ENCODE results near the gene ST3GAL5. TPM values are rescaled to one million over a fixed set of nuclear protein-coding genes. Genes with fewer than 3 reads are reported as not detected.
A peak's percentile ranks its signal among the peaks of the same experiment; 100 is the strongest.

The ST3GAL5 gene
- total RNA-seq, 3 donors from 2014 or later = 20.8 to 52.5 (median 29.5) TPM

GRCh38 chr2:85852152-85852840 is 36.5 kb downstream of the ST3GAL5 start:
- intact Hi-C loops (cut with DNase I; ENCODE audit: low total_unique reads) = no loop called here
- no peaks in the 10 kb centered on the region for H3K27me3 ChIP-seq
- TF ChIP-seq, protein P1, sequence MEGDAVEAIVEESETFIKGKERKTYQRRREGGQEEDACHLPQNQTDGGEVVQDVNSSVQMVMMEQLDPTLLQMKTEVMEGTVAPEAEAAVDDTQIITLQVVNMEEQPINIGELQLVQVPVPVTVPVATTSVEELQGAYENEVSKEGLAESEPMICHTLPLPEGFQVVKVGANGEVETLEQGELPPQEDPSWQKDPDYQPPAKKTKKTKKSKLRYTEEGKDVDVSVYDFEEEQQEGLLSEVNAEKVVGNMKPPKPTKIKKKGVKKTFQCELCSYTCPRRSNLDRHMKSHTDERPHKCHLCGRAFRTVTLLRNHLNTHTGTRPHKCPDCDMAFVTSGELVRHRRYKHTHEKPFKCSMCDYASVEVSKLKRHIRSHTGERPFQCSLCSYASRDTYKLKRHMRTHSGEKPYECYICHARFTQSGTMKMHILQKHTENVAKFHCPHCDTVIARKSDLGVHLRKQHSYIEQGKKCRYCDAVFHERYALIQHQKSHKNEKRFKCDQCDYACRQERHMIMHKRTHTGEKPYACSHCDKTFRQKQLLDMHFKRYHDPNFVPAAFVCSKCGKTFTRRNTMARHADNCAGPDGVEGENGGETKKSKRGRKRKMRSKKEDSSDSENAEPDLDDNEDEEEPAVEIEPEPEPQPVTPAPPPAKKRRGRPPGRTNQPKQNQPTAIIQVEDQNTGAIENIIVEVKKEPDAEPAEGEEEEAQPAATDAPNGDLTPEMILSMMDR (IDR thresholded peaks at IDR 0.05) = no peak
- TF ChIP-seq POLR2A (IDR thresholded peaks at IDR 0.05) (no peak), POLR2AphosphoS5 (IDR thresholded peaks at IDR 0.05) (no peak)
- peak overlapping the region in 1 of 2 donors; percentile 78 for H3K27ac ChIP-seq
- no peaks in the 10 kb centered on the region for H3K36me3 ChIP-seq
- H3K4me3 ChIP-seq = no peak overlapping the region
- H3K9me3 ChIP-seq = no peaks in the 10 kb centered on the region
- no peak for DNase-seq (ENCODE audit: low spot score in 2 of 2)
- peaks cover 0 to 4% of the 10 kb centered on the region in 2 donors for H3K4me1 ChIP-seq

GRCh38 chr2:85851253-85852151 is 37.3 kb downstream of the ST3GAL5 start:
- Histone ChIP-seq H3K4me1 (peaks cover 0 to 4% of the 10 kb centered on the region in 2 donors), H3K27me3 (no peaks in the 10 kb centered on the region), H3K4me3 (no peak overlapping the region), H3K36me3 (no peaks in the 10 kb centered on the region), H3K27ac (no peak overlapping the region), H3K9me3 (no peaks in the 10 kb centered on the region)
- DNase-seq (ENCODE audit: low spot score in 2 of 2) = no peak
- TF ChIP-seq, protein P1 (IDR thresholded peaks at IDR 0.05) = no peak
- TF ChIP-seq POLR2AphosphoS5 (IDR thresholded peaks at IDR 0.05) (no peak), POLR2A (IDR thresholded peaks at IDR 0.05) (no peak)
- intact Hi-C loops (cut with DNase I; ENCODE audit: low total_unique reads) = no loop called here

GRCh38 chr2:85850451-85850850 is 38.3 kb downstream of the ST3GAL5 start:
- intact Hi-C loops (cut with DNase I; ENCODE audit: low total_unique reads) = no loop called here
- H3K27me3 ChIP-seq = no peaks in the 10 kb centered on the region
- no peak overlapping the region for H3K4me3 ChIP-seq
- no peak overlapping the region for H3K27ac ChIP-seq
- TF ChIP-seq POLR2AphosphoS5 (IDR thresholded peaks at IDR 0.05) = no peak
- TF ChIP-seq, protein P1 (IDR thresholded peaks at IDR 0.05) = no peak
- TF ChIP-seq POLR2A (IDR thresholded peaks at IDR 0.05) = no peak
- H3K9me3 ChIP-seq = no peaks in the 10 kb centered on the region
- H3K4me1 ChIP-seq = peaks cover 0 to 4% of the 10 kb centered on the region in 2 donors
- H3K36me3 ChIP-seq = no peaks in the 10 kb centered on the region
- no peak for DNase-seq (ENCODE audit: low spot score in 2 of 2)

DNA sequence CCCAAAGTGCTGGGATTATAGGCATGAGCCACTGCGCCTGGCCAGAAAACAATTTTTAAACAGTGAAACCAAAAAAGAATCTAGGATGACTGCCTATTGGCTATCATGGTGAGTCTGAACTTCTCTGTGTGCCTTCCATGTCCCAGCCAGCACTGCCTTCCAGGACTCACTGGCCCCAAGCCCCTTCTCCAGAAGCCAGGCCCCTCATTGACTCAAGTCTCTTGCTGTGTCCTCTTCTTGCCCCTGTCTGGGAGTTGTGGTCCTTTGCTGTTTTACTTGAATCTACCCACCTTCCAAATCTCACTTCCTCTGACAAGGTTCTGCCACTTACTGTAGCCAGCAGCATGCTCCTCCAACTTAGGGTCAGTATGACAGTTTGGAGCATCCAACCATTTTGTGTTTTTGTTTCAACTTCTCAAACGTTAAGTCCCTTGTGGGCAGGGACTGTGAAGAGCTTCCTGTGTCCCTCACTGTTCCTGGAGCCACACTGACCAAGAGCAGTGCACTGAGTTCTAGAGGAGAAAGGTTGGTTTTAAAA is 41.7 kb downstream of the ST3GAL5 start:
- Histone ChIP-seq H3K4me3 (no peak overlapping the region), H3K27ac (no peak overlapping the region), H3K4me1 (no peaks in the 10 kb centered on the region), H3K27me3 (no peaks in the 10 kb centered on the region), H3K9me3 (no peaks in the 10 kb centered on the region), H3K36me3 (no peaks in the 10 kb centered on the region)
- DNase-seq (ENCODE audit: low spot score in 2 of 2) = no peak
- TF ChIP-seq POLR2A (IDR thresholded peaks at IDR 0.05) (no peak), POLR2AphosphoS5 (IDR thresholded peaks at IDR 0.05) (no peak)
- TF ChIP-seq, protein P1 (IDR thresholded peaks at IDR 0.05) = no peak
- intact Hi-C loops (cut with DNase I; ENCODE audit: low total_unique reads) = no loop called here
